ENCODE data around the gene CIZ1. TPM values are rescaled to one million over a fixed set of nuclear protein-coding genes. Genes with fewer than 3 reads are reported as not detected.

The CIZ1 gene
- total and polyA plus RNA-seq, 9 of the 15 experiments (the other 6 are each of a cell fraction or from before 2014, with no cell fraction given), result 6.6 to 329 (median 87.8) TPM

DNA sequence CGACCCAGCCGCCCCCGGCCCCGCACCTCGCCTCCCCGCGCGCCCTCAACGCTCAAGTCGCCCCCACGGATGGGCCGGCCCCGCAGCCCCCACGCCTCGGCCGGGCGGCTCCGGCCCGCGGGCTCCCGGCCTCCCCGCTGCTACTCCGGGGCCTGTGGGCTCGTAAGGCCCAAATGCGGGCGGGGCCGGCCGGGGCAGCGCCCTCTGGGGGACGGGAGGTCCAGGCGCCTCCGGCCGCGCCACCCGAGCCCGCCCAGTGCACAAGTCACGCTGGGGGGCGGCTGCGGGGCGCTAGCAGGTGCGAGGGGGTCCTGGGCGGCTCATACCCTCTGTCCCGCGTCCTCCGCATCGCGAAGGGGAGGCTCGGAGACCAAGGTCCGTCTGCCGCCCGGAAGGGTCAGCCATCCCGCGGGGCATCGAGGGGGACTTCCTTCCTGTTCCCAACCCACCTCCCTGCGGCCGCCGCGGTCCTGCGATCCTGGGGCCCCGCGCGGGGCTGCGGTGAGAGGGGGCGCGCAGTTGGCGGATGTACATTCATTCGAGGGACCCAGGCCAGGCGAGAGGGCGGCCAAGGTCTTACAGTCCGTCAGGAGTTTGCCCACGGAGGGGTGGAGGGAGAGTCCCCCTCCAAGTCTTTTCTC is at the start of gene CIZ1 (continued):
- TF ChIP-seq RBFOX2 (IDR thresholded peaks at IDR 0.05; ENCODE audit: low read depth, low read length) (peak; percentile 97), NONO (IDR thresholded peaks at IDR 0.05; ENCODE audit: low read depth in 2 of 2, low read length in 1 of 2) (peak in 1 of 2 experiments; percentile 97; a peak in 2 of 4 replicates), NCOA6 (IDR thresholded peaks at IDR 0.05) (no peak), GABPA (tag; conservative IDR thresholded peaks at IDR 0.05; ENCODE audit: low read depth) (no peak), HMG20B (CRISPR knock-in tag; IDR thresholded peaks at IDR 0.05) (no peak), RUNX1 (IDR thresholded peaks at IDR 0.05; ENCODE audit: low read depth) (no peak), CHCHD3 (CRISPR knock-in tag; IDR thresholded peaks at IDR 0.05) (0 out of 2 replicates have a peak, but pooled peaks have one; percentile 67), XRCC3 (IDR thresholded peaks at IDR 0.05) (no peak), HDAC6 (IDR thresholded peaks at IDR 0.05; ENCODE audit: low read depth, low read length) (no peak)
- TF ChIP-seq, protein P1, sequence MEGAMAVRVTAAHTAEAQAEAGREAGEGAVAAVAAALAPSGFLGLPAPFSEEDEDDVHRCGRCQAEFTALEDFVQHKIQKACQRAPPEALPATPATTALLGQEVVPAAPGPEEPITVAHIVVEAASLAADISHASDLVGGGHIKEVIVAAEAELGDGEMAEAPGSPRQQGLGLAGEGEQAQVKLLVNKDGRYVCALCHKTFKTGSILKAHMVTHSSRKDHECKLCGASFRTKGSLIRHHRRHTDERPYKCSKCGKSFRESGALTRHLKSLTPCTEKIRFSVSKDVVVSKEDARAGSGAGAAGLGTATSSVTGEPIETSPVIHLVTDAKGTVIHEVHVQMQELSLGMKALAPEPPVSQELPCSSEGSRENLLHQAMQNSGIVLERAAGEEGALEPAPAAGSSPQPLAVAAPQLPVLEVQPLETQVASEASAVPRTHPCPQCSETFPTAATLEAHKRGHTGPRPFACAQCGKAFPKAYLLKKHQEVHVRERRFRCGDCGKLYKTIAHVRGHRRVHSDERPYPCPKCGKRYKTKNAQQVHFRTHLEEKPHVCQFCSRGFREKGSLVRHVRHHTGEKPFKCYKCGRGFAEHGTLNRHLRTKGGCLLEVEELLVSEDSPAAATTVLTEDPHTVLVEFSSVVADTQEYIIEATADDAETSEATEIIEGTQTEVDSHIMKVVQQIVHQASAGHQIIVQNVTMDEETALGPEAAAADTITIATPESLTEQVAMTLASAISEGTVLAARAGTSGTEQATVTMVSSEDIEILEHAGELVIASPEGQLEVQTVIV (CRISPR knock-in tag; IDR thresholded peaks at IDR 0.05; ENCODE audit: borderline replicate concordance), result peak; percentile 81; the same call in 1 of the 2 replicates
- TF ChIP-seq, protein P2, sequence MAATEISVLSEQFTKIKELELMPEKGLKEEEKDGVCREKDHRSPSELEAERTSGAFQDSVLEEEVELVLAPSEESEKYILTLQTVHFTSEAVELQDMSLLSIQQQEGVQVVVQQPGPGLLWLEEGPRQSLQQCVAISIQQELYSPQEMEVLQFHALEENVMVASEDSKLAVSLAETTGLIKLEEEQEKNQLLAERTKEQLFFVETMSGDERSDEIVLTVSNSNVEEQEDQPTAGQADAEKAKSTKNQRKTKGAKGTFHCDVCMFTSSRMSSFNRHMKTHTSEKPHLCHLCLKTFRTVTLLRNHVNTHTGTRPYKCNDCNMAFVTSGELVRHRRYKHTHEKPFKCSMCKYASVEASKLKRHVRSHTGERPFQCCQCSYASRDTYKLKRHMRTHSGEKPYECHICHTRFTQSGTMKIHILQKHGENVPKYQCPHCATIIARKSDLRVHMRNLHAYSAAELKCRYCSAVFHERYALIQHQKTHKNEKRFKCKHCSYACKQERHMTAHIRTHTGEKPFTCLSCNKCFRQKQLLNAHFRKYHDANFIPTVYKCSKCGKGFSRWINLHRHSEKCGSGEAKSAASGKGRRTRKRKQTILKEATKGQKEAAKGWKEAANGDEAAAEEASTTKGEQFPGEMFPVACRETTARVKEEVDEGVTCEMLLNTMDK (IDR thresholded peaks at IDR 0.05; ENCODE audit: borderline replicate concordance, insufficient read depth, low read depth, low read length, poor library complexity, severe bottlenecking), result peak; percentile 100
- TF ChIP-seq, protein P3, sequence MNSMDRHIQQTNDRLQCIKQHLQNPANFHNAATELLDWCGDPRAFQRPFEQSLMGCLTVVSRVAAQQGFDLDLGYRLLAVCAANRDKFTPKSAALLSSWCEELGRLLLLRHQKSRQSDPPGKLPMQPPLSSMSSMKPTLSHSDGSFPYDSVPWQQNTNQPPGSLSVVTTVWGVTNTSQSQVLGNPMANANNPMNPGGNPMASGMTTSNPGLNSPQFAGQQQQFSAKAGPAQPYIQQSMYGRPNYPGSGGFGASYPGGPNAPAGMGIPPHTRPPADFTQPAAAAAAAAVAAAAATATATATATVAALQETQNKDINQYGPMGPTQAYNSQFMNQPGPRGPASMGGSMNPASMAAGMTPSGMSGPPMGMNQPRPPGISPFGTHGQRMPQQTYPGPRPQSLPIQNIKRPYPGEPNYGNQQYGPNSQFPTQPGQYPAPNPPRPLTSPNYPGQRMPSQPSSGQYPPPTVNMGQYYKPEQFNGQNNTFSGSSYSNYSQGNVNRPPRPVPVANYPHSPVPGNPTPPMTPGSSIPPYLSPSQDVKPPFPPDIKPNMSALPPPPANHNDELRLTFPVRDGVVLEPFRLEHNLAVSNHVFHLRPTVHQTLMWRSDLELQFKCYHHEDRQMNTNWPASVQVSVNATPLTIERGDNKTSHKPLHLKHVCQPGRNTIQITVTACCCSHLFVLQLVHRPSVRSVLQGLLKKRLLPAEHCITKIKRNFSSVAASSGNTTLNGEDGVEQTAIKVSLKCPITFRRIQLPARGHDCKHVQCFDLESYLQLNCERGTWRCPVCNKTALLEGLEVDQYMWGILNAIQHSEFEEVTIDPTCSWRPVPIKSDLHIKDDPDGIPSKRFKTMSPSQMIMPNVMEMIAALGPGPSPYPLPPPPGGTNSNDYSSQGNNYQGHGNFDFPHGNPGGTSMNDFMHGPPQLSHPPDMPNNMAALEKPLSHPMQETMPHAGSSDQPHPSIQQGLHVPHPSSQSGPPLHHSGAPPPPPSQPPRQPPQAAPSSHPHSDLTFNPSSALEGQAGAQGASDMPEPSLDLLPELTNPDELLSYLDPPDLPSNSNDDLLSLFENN (IDR thresholded peaks at IDR 0.05; ENCODE audit: low read depth in 2 of 2, low read length in 2 of 2), result peak in 1 of 2 experiments; percentile 81; a peak in 1 of 4 replicates
- TF ChIP-seq, protein P4, sequence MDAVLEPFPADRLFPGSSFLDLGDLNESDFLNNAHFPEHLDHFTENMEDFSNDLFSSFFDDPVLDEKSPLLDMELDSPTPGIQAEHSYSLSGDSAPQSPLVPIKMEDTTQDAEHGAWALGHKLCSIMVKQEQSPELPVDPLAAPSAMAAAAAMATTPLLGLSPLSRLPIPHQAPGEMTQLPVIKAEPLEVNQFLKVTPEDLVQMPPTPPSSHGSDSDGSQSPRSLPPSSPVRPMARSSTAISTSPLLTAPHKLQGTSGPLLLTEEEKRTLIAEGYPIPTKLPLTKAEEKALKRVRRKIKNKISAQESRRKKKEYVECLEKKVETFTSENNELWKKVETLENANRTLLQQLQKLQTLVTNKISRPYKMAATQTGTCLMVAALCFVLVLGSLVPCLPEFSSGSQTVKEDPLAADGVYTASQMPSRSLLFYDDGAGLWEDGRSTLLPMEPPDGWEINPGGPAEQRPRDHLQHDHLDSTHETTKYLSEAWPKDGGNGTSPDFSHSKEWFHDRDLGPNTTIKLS (IDR thresholded peaks at IDR 0.05; ENCODE audit: borderline replicate concordance, low read depth), result no peak
- TF ChIP-seq, protein P5, sequence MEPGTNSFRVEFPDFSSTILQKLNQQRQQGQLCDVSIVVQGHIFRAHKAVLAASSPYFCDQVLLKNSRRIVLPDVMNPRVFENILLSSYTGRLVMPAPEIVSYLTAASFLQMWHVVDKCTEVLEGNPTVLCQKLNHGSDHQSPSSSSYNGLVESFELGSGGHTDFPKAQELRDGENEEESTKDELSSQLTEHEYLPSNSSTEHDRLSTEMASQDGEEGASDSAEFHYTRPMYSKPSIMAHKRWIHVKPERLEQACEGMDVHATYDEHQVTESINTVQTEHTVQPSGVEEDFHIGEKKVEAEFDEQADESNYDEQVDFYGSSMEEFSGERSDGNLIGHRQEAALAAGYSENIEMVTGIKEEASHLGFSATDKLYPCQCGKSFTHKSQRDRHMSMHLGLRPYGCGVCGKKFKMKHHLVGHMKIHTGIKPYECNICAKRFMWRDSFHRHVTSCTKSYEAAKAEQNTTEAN (CRISPR knock-in tag; IDR thresholded peaks at IDR 0.05), result no peak

All from K562 (cell line).